ENCODE results near the gene CAMK2D. TPM values are rescaled to one million over a fixed set of nuclear protein-coding genes. Genes with fewer than 3 reads are reported as not detected.

The CAMK2D gene
- total RNA-seq, 4 donors from 2014 or later, result 45.9 to 67.1 (median 56.2) TPM

GRCh38 chr4:113695328-113696169, 66.0 kb downstream of the CAMK2D start:
- 88 to 100% methylated on average over 2 to 3 of the region's 3 CpGs for WGBS, 2 donors (ENCODE audit: low coverage in 1 of 2)
- Histone ChIP-seq H3K4me1 (peaks cover 0 to 32% (median 0%) of the 10 kb centered on the region in 3 donors), H3K9me3 (no peaks in the 10 kb centered on the region), H3K27ac (no peak overlapping the region), H3K36me3 (no peaks in the 10 kb centered on the region), H3K4me3 (no peak overlapping the region), H3K27me3 (no peaks in the 10 kb centered on the region)
- ATAC-seq, result no peak
- TF ChIP-seq EP300 (IDR thresholded peaks at IDR 0.05) (no peak), POLR2AphosphoS5 (IDR thresholded peaks at IDR 0.05) (no peak), CTCF (IDR thresholded peaks at IDR 0.05) (no peak), POLR2A (IDR thresholded peaks at IDR 0.05) (no peak)

- H3K27me3 ChIP-seq, result no peaks in the 10 kb centered on the region
- H3K4me3 ChIP-seq, result no peak overlapping the region
- no peak overlapping the region for H3K27ac ChIP-seq
- peaks cover 0 to 26% (median 0%) of the 10 kb centered on the region in 3 donors for H3K4me1 ChIP-seq
- H3K36me3 ChIP-seq, result no peaks in the 10 kb centered on the region
- WGBS, 2 donors (ENCODE audit: low coverage in 1 of 2), result 97 to 100% methylated on average over 2 of the region's 2 CpGs
- no peak for ATAC-seq
- TF ChIP-seq POLR2A (IDR thresholded peaks at IDR 0.05) (no peak), EP300 (IDR thresholded peaks at IDR 0.05) (no peak), CTCF (IDR thresholded peaks at IDR 0.05) (no peak), POLR2AphosphoS5 (IDR thresholded peaks at IDR 0.05) (no peak)
- H3K9me3 ChIP-seq, result no peaks in the 10 kb centered on the region
Measured at GRCh38 chr4:113694008-113694407, 67.5 kb downstream of the CAMK2D start.

- Histone ChIP-seq H3K27ac (no peak overlapping the region), H3K36me3 (no peaks in the 10 kb centered on the region), H3K9me3 (no peaks in the 10 kb centered on the region), H3K4me3 (no peak overlapping the region), H3K27me3 (no peaks in the 10 kb centered on the region), H3K4me1 (peaks cover 0 to 32% (median 0%) of the 10 kb centered on the region in 3 donors)
- TF ChIP-seq EP300 (IDR thresholded peaks at IDR 0.05) (no peak), POLR2A (IDR thresholded peaks at IDR 0.05) (no peak), POLR2AphosphoS5 (IDR thresholded peaks at IDR 0.05) (no peak), CTCF (IDR thresholded peaks at IDR 0.05) (no peak)
- no peak for ATAC-seq
- 65 to 72% methylated on average over 2 to 3 of the region's 3 CpGs for WGBS, 2 donors (ENCODE audit: low coverage in 1 of 2)
Measured at GRCh38 chr4:113692809-113693411, 68.6 kb downstream of the CAMK2D start.

- H3K4me1 ChIP-seq, result peaks cover 0 to 41% (median 0%) of the 10 kb centered on the region in 3 donors
- H3K27ac ChIP-seq, result no peak overlapping the region
- H3K4me3 ChIP-seq, result no peak overlapping the region
- WGBS, 2 donors (ENCODE audit: low coverage in 1 of 2), result 98 to 100% methylated on average over 2 of the region's 2 CpGs
- no peaks in the 10 kb centered on the region for H3K9me3 ChIP-seq
- TF ChIP-seq POLR2A (IDR thresholded peaks at IDR 0.05) (no peak), EP300 (IDR thresholded peaks at IDR 0.05) (no peak), CTCF (IDR thresholded peaks at IDR 0.05) (no peak), POLR2AphosphoS5 (IDR thresholded peaks at IDR 0.05) (no peak)
- no peaks in the 10 kb centered on the region for H3K27me3 ChIP-seq
- no peak for ATAC-seq
- no peaks in the 10 kb centered on the region for H3K36me3 ChIP-seq
Measured at GRCh38 chr4:113691676-113692075, 69.9 kb downstream of the CAMK2D start.
